DND-41 (cell line): Measurements from ENCODE around the gene SYTL4.

Experiments
- CTCF ChIP-seq: IDR thresholded peaks from 2 replicates; pipeline ENCODE4 v1.5.1; 2012; ENCODE audit warnings: borderline replicate concordance, low read length, moderate library complexity, mild to moderate bottlenecking; ENCODE audit not compliant: poor library complexity, severe bottlenecking; ENCODE audit errors: extremely low read depth
- EZH2 ChIP-seq: IDR thresholded peaks from 3 replicates; pipeline ENCODE4 v1.6.1; 2012; ENCODE audit warnings: borderline replicate concordance, low read depth, mild to moderate bottlenecking, moderate library complexity, low read length, inconsistent platforms; ENCODE audit not compliant: severe bottlenecking

GRCh38 chrX:100700809-100701208 is 31.1 kb downstream of the SYTL4 start:
- TF ChIP-seq CTCF = no peak
- TF ChIP-seq EZH2 = no peak
